Activated CD8-positive, alpha-beta memory T cell treated with anti-CD3 and anti-CD28 coated beads, Interleukin-2, amount 50 U/mL, for 24 hours (primary cell): ENCODE results near the gene NTM.

Experiments
- DNase-seq: peaks from one replicate; pipeline ENCODE4 v3.0.0-alpha.2; 2020; ENCODE audit errors: extremely low read depth

The NTM gene

DNA sequence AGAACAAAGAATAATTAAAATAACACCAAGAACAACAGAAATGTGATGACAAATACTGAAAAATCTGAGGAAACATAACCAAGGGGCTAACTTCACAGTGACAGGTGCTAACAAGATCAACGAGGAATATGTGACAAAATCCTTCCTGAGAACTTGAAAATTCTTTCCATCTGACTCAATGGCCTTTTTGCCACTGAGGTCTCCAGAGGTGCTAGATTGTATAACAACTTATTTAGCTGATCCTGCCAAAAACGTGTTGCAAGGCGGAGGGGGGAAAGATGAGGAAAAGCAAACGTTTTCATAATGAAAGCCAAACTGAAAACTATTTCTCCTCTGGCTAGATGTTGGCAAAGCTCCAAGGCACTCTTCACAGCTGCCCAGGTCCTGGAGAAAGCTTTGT, 364.5 kb downstream of the NTM start:
- no peak for DNase-seq

DNA sequence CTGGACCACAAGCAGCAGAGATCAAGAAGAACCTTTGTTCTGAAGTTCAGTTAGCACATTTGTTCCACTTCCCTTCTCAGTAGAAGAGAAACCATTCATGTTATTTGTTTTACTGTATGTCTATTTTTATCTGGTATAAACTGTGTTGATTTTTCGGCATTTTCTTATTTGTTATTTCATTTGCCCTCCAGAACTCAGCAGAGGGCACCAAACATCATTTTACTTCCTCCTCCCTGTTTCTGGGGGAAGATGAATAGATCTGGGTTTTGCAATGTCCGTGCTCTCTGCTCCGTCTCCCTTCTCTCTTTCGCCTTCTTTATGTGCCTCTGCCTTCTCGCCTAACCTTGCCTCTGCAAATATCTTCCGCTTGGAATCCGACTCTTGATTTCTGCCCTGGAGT, 366.9 kb downstream of the NTM start:
- DNase-seq, result no peak

GRCh38 chr11:131739243-131739882, 368.9 kb downstream of the NTM start:
- no peak for DNase-seq

DNA sequence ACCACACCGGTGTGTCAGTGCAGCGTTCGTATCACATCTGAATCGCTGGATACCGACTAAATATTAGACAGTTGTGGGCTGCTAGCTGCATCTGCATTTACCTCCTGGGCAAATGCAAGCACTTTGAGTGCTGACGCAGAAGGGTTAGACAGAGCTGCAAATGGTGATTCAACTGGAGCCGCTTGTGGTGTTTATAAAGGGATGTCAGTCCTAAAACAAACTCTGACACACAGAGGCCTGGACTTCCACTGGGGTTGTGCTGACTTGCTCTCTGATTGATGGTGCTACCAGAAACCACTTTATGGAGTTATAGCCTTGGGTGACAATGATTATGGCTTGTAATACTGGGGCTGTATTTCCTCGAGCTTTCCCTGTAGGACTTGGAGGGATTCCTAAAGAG, 374.4 kb downstream of the NTM start:
- DNase-seq, result no peak

DNA sequence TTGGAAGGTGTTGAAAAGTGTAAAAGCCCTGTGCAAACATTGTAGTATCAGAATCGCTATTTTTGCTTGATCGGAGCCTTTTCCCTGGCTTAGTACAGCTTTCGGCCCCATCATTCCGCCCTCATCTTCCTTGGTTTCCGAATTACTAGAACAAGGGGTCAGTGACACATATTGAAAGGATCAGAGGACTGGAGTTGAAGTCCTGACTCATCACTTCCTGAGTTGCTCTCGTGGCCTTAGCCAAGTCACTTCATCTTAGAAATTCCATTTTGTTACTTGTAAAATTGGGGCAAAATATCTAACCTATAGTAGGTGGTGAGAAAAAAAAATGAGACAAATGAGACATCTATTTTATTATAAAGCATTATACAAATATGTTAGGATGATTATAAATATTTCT, 375.0 kb downstream of the NTM start:
- DNase-seq, result no peak

DNA sequence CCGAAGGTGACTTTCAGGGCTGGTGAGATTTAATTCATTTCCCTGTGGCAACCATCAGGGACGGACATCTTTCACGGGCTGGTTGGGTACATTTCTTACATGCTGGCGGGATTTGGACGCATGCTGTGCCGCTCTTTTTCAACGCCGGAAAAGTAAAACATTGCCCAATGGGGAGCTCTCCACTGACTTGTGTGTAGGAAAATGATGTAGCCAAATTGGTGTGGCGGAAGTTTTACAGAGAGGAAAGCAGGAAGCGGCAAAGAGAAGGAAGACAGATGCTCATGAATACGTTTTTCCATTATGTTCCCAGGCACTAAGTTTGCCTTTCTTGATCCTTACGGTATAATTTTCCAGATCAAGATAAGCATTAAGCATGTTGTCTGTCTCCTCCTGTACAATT, 375.8 kb downstream of the NTM start:
- DNase-seq, result no peak

- DNase-seq, result no peak
Observed at GRCh38 chr11:131748151-131749050, 378.0 kb downstream of the NTM start.

DNA sequence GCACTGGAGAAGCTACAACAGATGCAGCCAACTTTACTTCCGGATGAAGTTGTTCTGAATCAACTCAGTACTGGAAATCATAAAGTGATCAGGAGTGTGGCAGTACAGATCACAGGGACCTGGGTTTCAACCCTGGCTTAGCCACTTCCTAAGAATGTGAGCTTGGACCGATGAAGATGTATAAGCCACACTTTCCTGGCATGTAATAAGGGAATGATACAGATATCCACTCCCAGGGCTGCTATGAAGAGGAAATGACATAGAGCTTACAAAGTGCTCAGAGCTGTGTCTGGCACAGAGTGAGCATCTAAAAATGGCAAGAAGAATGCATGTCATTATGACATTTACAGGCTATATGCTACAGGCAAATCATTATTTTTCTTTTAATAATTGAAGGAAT, 378.7 kb downstream of the NTM start:
- no peak for DNase-seq

DNA sequence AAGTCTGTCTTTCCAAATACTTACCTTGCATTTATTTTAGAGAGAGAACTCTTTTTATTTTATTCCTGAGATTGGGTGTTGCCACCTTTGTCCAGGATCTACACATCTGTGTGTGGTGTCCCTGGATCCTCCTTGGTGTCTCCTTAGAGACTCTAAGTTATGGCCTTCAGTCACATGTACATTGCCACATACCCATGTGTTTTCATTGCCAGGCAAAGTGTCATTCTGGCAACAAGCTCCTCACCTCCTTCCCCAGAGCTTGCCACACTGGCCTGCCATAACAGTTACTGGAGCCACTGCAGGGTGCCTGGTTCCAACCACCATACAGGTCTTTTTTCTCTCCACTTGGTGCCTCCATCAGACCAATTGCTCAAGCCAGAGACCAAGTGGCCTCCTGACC, 379.7 kb downstream of the NTM start:
- DNase-seq, result no peak

- no peak for DNase-seq
Observed at GRCh38 chr11:131750692-131751091, 380.3 kb downstream of the NTM start.

DNA sequence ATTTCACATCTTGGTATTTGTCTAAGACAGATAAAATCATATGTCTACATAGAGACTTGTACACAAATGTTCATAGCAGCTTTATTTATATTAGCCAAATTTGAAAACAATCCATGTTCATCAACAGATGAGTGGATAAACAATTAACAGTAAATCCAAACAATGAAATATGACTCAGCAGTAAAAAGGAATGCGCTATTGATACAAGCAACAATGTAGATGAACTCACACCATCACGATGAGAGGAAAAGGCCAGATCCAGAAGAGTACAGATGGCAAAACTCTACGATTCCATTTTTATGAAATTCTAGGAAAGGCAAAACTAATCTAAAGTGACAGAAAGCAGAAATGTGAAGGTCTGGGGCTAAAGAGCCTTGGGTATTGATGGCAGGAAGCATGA, 384.3 kb downstream of the NTM start:
- no peak for DNase-seq

- no peak for DNase-seq
Observed at GRCh38 chr11:131756479-131757110, 386.2 kb downstream of the NTM start.

DNA sequence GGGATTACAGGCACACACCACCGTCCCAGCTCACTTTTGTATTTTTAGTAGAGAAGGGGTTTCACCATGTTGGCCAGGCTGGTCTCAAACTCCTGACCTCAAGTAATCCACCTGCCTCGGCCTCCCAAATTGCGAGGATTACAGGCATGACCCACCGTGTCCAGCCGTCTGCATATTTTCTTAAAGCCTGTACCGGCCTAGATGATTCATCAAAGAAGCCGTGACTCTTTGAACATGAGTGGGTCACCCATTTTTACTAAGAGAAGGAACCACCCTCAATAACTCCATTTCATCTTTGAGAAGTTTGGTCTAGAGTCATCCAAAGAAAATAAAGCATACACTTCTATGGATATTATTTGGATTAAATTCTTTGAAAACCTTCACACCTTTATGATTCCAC, 388.3 kb downstream of the NTM start:
- DNase-seq, result no peak

GRCh38 chr11:131759140-131759539, 388.7 kb downstream of the NTM start:
- DNase-seq, result no peak

- no peak for DNase-seq
Observed at GRCh38 chr11:131760091-131761061, 390.0 kb downstream of the NTM start.

GRCh38 chr11:131762346-131763110, 392.1 kb downstream of the NTM start:
- DNase-seq, result no peak

DNA sequence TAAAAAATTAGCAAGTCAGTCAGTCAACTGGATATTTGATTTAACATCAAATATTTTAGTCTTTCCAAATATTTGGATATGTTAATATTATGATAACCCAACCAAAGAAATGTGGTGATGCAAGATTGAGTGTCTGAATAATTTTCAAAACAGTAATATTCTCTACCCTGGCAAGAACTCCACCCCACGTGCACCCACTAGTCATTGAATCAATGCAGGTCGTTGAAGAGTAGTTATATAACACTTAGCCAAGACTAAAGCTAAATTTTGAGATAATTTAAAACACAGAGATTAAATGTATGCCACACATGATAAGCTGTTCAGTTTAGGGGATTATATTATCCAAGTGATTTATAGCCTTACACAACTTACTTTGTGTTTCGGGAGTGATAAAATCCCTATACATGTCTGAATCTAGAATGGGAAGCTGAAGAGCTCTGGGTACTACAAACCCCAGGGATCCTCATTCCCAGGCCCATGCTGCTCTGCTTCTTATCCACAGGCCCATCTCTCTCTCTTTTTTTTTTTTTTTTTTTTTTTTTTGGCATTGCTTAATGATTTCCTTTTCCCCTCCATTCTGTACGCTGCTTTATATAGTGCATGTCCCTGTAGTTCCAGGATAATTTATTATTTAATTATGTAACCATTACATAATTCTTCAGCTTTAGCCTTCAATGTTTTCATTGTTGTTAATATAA, 392.9 kb downstream of the NTM start:
- DNase-seq, result no peak

DNA sequence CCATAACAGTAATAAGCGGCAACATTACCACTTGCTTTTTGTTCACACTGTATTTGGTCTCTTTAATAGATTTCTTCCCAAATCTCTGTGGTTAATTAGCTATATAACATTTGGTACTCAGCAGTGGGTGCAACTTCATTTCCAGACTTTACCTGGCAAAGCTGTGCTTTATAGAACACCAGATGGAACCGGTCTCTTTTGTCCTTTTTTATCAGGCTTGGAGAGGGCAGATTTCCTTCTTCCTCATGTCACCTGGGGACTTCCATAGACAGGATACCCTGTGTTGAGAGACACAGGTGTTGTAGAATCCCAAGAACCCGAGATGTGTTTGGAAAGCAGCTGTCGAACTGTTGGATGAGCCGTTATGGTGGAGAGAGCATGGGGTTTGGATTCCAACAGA, 393.7 kb downstream of the NTM start:
- DNase-seq, result no peak

DNA sequence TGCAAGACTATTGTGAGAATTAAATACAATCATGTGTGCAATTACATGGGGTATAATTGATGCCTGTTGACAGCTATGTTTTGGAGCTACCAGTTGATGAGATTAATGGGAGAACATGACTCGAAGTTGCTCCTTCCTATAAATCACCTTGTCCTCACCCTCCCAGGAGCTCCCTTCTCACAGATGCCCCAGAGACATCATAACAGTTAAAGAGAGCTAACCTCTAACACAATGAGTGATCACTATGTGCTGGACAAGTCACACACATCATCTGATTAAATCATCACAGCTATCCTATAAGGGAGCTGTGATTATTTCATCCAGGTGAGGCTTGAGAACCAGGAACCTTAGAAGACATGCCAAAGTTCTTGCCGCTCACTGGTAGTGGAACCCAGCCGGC, 394.2 kb downstream of the NTM start:
- no peak for DNase-seq

DNA sequence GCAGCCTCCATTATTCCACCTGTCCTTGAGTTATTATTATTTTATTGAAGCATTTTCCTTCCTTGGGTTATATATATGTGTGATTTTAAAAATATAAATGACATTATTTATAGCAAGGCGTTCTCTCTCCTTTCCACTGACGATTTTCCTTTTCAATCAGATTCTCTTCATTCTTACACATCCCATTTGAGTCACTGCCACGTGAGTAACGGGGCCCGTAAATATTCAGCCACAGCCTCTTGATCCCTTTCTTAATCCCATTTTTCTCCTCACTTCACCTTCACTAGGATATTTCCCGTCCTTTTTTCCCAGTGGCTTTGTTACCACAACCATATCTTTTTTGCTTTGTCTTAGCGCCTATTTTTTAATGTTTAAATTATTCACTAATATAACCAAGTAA, 396.2 kb downstream of the NTM start:
- DNase-seq, result no peak
